ENCODE data around the gene RBL1. TPM values are rescaled to one million over a fixed set of nuclear protein-coding genes. Genes with fewer than 3 reads are reported as not detected.
"Not testable (repeated sequence)": the region's sequence is repeated elsewhere in the genome, so short reads cannot be mapped to it uniquely, and the experiment has no call there.

The RBL1 gene
- total and polyA plus RNA-seq, 12 donors, result 0.97 to 6.5 (median 3.8) TPM

DNA sequence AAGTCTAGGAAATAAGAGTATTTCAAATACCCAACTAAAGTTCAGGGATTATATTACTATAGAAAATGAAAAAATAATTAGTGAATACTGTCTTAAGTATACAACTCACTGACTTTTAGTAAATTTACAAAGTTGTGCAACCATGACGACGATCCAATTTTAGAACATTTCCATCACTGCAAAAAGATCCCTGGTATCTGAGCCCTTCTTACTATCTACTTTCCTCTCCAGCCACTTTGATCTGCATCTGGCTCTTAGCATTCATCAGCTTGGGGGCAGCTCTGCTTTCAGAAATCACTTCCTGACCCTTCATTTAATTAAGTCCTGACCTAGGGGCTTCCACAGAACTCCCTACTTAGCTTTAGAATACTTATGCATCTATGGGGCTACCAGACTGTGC is 38.2 kb upstream of the RBL1 start:
- Histone ChIP-seq H3K9me3 (no peaks in the 10 kb centered on the region), H3K27ac (no peak overlapping the region), H3K36me3 (no peaks in the 10 kb centered on the region), H3K4me3 (no peak overlapping the region), H3K4me1 (peaks cover 0 to 18% (median 0%) of the 10 kb centered on the region in 9 donors), H3K27me3 (peaks cover 0 to under 1% (median 0%) of the 10 kb centered on the region in 7 donors)
- 42 to 59% methylated on average over 2 of the region's 2 CpGs for WGBS, 2 donors
- no peak for TF ChIP-seq CTCF (IDR thresholded peaks at IDR 0.05)
- ATAC-seq (peak in 2 of 8 donors; percentile 64 to 77), DNase-seq (no peak)
- intact Hi-C loops (cut with DNase I), result no loop called here

DNA sequence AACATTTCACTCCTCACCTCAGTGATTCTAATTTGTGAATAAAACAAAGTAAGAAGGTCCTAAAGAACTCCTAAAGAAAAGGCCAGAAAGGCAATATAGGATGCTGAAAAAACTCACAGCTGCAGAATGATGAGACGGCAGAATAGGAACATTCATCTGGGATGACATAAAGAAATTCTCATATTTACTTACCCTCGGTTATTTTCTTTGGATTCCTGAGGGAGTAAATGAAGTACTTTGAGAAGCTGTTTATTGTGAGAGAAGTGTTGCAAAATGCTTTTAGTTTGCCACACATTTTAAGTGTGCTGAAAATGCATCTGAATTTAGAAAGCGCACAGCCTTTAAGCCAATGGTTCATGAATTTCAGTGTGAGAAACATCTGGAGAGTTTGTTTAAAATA is 35.7 kb upstream of the RBL1 start:
- intact Hi-C loops (cut with DNase I), result no loop called here
- H3K27me3 ChIP-seq, result peaks cover 0 to 3% (median 0%) of the 10 kb centered on the region in 7 donors
- no peak for TF ChIP-seq CTCF (IDR thresholded peaks at IDR 0.05)
- 73 to 75% methylated on average over 3 of the region's 3 CpGs for WGBS, 2 donors
- DNase-seq (no peak), ATAC-seq (no peak)
- H3K4me3 ChIP-seq, result no peak overlapping the region
- H3K27ac ChIP-seq, result no peak overlapping the region
- H3K4me1 ChIP-seq, result peaks cover 0 to 18% (median 0%) of the 10 kb centered on the region in 9 donors
- no peaks in the 10 kb centered on the region for H3K36me3 ChIP-seq
- H3K9me3 ChIP-seq, result no peaks in the 10 kb centered on the region

- DNase-seq (no peak), ATAC-seq (no peak)
- Histone ChIP-seq H3K4me1 (peaks cover 0 to 7% (median 0%) of the 10 kb centered on the region in 9 donors), H3K27me3 (peaks cover 0 to 3% (median 0%) of the 10 kb centered on the region in 7 donors), H3K4me3 (no peak overlapping the region), H3K36me3 (no peaks in the 10 kb centered on the region), H3K9me3 (no peaks in the 10 kb centered on the region), H3K27ac (no peak overlapping the region)
- intact Hi-C loops (cut with DNase I), result no loop called here
- TF ChIP-seq CTCF (IDR thresholded peaks at IDR 0.05), result no peak
- 82 to 88% methylated on average over 3 of the region's 3 CpGs for WGBS, 2 donors
Observed at GRCh38 chr20:37128803-37129202, 33.0 kb upstream of the RBL1 start.

GRCh38 chr20:37126290-37126689 is 30.5 kb upstream of the RBL1 start:
- DNase-seq; intact Hi-C loops (cut with DNase I); H3K36me3 ChIP-seq; H3K4me1 ChIP-seq; H3K27ac ChIP-seq; H3K4me3 ChIP-seq; H3K27me3 ChIP-seq; ATAC-seq; H3K9me3 ChIP-seq: not testable (repeated sequence)
- WGBS, 2 donors, result 98 to 100% methylated on average over 7 to 26 of the region's 30 CpGs

GRCh38 chr20:37123441-37123840 is 27.6 kb upstream of the RBL1 start:
- Histone ChIP-seq H3K4me3 (no peak overlapping the region), H3K9me3 (no peaks in the 10 kb centered on the region), H3K27me3 (no peaks in the 10 kb centered on the region), H3K27ac (no peak overlapping the region), H3K36me3 (no peaks in the 10 kb centered on the region), H3K4me1 (peaks cover 0 to 8% (median 0%) of the 10 kb centered on the region in 9 donors)
- intact Hi-C loops (cut with DNase I), result no loop called here
- ATAC-seq (peak in 1 of 8 donors; percentile 58), DNase-seq (no peak)
- WGBS, 2 donors, result 71 to 75% methylated on average over 6 of the region's 6 CpGs
- no peak for TF ChIP-seq CTCF (IDR thresholded peaks at IDR 0.05)

Data from heart right ventricle (tissue), 16 donors.